Caco-2 (cell line): ENCODE results near the gene CRAT. TPM values are rescaled to one million over a fixed set of nuclear protein-coding genes. Genes with fewer than 3 reads are reported as not detected.

Source experiments
- BruUV-seq: library from RNA; stranded (reverse); fragments of 400-500 nt; replicated peaks from 2 replicates; lab custom pipeline; 2021; lab: Mats Ljungman, UMichigan
- CTCF ChIA-PET: fragments of 300-600 bp; sonication (Branson Sonifier 250); formaldehyde crosslinking; loops from one replicate; lab custom pipeline; 2022; ENCODE audit warnings: antibody characterized with exemption; lab: Charles Lee
- POLR2A ChIA-PET: fragments of 300-600 bp; sonication (Branson Sonifier 250); formaldehyde crosslinking; loops from one replicate; lab custom pipeline; 2022; ENCODE audit warnings: antibody characterized with exemption; lab: Charles Lee
- DNase-seq, 2 experiments: peaks; one replicate each; pipeline versions ENCODE4 v3.0.0 to v3.0.0-alpha.2; 2020 to 2022
- H3K27me3 ChIP-seq: replicated peaks from 2 replicates; pipeline ENCODE4 v1.6.0; 2011; ENCODE audit warnings: low read length; ENCODE audit not compliant: control insufficient read depth, insufficient read depth
- H3K36me3 ChIP-seq: 2 replicates; pipeline ENCODE4 v1.5.1; 2011; ENCODE audit warnings: low read length; ENCODE audit not compliant: control insufficient read depth, insufficient read depth
- H3K4me1 ChIP-seq: fragments of 250-450 bp; sonication (Bioruptor Pico); 2 replicates; pipeline ENCODE4 v1.5.1; 2020; ENCODE audit warnings: mild to moderate bottlenecking
- H3K4me3 ChIP-seq: 2 replicates; pipeline ENCODE4 v1.5.1; 2011; ENCODE audit warnings: low read depth, mild to moderate bottlenecking, control low read depth, low read length
- H3K9me3 ChIP-seq: fragments of 250-450 bp; sonication (Bioruptor Pico); 2 replicates; pipeline ENCODE4 v1.5.1; 2020; ENCODE audit warnings: mild to moderate bottlenecking, moderate library complexity
- H3K27ac Mint-ChIP-seq: one replicate; pipeline ENCODE4 v1.8.0; 2022; ENCODE audit warnings: mixed read lengths; ENCODE audit not compliant: unreplicated experiment
- H3K27me3 Mint-ChIP-seq: one replicate; pipeline ENCODE4 v1.8.0; 2022; ENCODE audit warnings: mixed read lengths; ENCODE audit not compliant: insufficient read depth, unreplicated experiment
- H3K36me3 Mint-ChIP-seq: one replicate; pipeline ENCODE4 v1.8.0; 2022; ENCODE audit warnings: mild to moderate bottlenecking, mixed read lengths; ENCODE audit not compliant: insufficient read depth, unreplicated experiment
- H3K4me1 Mint-ChIP-seq: one replicate; pipeline ENCODE4 v1.8.0; 2022; ENCODE audit warnings: low read depth, mixed read lengths; ENCODE audit not compliant: unreplicated experiment
- H3K4me3 Mint-ChIP-seq: one replicate; pipeline ENCODE4 v1.8.0; 2022; ENCODE audit warnings: mild to moderate bottlenecking, moderate library complexity, mixed read lengths; ENCODE audit not compliant: unreplicated experiment
- H3K9me3 Mint-ChIP-seq: one replicate; pipeline ENCODE4 v1.8.0; 2022; ENCODE audit warnings: mixed read lengths; ENCODE audit not compliant: unreplicated experiment
- intact Hi-C: fragments of 100-400 bp; cut with micrococcal nuclease; formaldehyde crosslinking; loops from one replicate; pipeline ENCODE4 v1.10.0; 2022; ENCODE audit not compliant: unreplicated experiment
- total RNA-seq: library from RNA; stranded (reverse); gene quantifications from 2 replicates; pipeline ENCODE4 v1.2.3, GENCODE V29; 2022
- TF ChIP-seq, protein P1 (sequence below), 2 experiments: fragments of 200-600 bp in 1 of 2; IDR thresholded peaks; 1 replicate in 1 of 2; 2 replicates in 1 of 2; pipeline versions ENCODE4 v1.5.1 to v1.8.0; 2011 to 2022; ENCODE audit warnings: antibody characterized with exemption in 1 of 2, control low read depth in 1 of 2, inconsistent platforms in 1 of 2, low read depth in 1 of 2, low read length in 1 of 2, mild to moderate bottlenecking in 1 of 2, moderate library complexity in 1 of 2; ENCODE audit not compliant: insufficient read depth in 1 of 2, severe bottlenecking in 1 of 2, unreplicated experiment in 1 of 2

Gene CRAT
- total RNA-seq, 1 experiment from 2014 or later = 20.7 TPM

DNA sequence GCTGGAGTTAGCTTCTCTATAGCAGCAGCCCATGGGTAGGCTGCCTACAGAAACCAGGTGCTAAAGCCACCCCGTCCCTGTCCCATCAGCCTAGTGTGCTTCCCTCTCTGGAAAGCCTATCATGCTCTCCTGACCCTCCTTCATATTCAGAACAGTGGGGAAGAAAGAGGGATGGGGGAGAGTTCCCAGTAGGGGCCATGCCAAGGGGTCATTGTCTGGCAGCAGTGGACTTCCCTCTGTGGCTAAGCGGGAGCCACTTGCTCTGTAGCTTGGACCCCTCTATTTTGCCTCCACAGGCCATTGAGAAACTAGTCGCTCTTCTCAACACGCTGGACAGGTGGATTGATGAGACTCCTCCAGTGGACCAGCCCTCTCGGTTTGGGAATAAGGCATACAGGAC is 18.1 kb upstream of the CRAT start:
- Histone ChIP-seq H3K9me3 (no peaks in the 10 kb centered on the region), H3K4me1 (no peaks in the 10 kb centered on the region), H3K27me3 (no peaks in the 10 kb centered on the region), H3K36me3 (peaks cover 3% of the 10 kb centered on the region), H3K4me3 (no peak overlapping the region)
- H3K4me1 Mint-ChIP-seq = no peaks in the 10 kb centered on the region
- no peak overlapping the region for H3K4me3 Mint-ChIP-seq
- no peak overlapping the region for H3K27ac Mint-ChIP-seq
- POLR2A ChIA-PET = interaction anchor here (0.7 kb wide), 1 partner anchor 21 kb away, joined by 6 read pairs; no protein-coding TSS in a partner anchor
- TF ChIP-seq, protein P1, sequence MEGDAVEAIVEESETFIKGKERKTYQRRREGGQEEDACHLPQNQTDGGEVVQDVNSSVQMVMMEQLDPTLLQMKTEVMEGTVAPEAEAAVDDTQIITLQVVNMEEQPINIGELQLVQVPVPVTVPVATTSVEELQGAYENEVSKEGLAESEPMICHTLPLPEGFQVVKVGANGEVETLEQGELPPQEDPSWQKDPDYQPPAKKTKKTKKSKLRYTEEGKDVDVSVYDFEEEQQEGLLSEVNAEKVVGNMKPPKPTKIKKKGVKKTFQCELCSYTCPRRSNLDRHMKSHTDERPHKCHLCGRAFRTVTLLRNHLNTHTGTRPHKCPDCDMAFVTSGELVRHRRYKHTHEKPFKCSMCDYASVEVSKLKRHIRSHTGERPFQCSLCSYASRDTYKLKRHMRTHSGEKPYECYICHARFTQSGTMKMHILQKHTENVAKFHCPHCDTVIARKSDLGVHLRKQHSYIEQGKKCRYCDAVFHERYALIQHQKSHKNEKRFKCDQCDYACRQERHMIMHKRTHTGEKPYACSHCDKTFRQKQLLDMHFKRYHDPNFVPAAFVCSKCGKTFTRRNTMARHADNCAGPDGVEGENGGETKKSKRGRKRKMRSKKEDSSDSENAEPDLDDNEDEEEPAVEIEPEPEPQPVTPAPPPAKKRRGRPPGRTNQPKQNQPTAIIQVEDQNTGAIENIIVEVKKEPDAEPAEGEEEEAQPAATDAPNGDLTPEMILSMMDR (IDR thresholded peaks at IDR 0.05; ENCODE audit: insufficient read depth in 1 of 2, low read depth in 1 of 2, low read length in 1 of 2, severe bottlenecking in 1 of 2, unreplicated experiment in 1 of 2) = no peak
- BruUV-seq = no TSS peak
- H3K36me3 Mint-ChIP-seq = peaks cover 44% of the 10 kb centered on the region
- CTCF ChIA-PET = no interaction called here
- DNase-seq = no peak
- no peaks in the 10 kb centered on the region for H3K27me3 Mint-ChIP-seq
- intact Hi-C loops = no loop called here
- H3K9me3 Mint-ChIP-seq = no peaks in the 10 kb centered on the region

DNA sequence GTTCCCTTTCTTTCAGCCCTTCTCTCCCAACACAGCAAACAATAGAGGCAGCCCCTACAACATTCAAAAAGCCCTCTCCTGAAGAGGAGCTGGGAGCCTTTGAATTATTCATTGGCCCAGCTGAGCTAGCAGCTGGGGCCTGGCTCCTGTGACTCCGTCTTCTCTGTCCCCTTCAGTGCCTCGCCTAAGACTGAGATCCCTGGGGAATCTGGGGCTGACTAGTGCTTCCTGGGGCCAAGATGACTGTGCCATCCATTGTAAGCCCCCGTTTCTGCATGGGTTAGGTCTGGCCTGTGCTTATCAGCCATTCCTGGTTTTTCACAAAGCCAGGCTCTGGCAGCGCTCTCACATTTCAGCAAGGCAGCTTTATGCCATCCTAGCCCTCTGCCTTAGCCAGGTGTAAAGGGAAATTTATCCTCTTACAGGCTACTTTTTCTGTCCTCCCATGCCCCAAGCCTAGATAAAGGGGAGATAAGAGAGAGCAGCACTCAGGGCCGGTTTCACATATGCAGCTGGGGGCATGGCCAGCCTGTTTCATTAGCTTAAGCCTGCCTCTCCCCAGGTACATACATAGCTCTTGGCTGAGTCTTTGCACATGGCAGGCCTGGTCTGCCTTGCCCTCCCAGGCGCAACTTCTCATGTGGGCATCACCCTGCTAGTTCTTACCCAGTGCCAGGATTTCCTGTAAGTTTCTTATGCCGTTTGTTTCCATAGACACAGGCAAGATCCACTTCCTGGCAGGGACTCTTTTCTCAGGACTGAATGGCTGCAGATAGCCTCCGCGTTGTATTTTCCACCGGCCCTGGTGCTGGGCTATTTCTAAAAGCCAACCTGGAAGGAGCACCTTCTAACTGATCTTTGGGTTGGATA is 16.4 kb upstream of the CRAT start:
- Histone ChIP-seq H3K4me1 (no peaks in the 10 kb centered on the region), H3K4me3 (no peak overlapping the region), H3K9me3 (no peaks in the 10 kb centered on the region), H3K27me3 (no peaks in the 10 kb centered on the region), H3K36me3 (peaks cover 1% of the 10 kb centered on the region)
- POLR2A ChIA-PET = no interaction called here
- H3K4me3 Mint-ChIP-seq = no peak overlapping the region
- no TSS peak for BruUV-seq
- no peak for DNase-seq
- no peaks in the 10 kb centered on the region for H3K27me3 Mint-ChIP-seq
- intact Hi-C loops = no loop called here
- CTCF ChIA-PET = no interaction called here
- no peak overlapping the region for H3K27ac Mint-ChIP-seq
- peaks cover 55% of the 10 kb centered on the region for H3K36me3 Mint-ChIP-seq
- H3K9me3 Mint-ChIP-seq = no peaks in the 10 kb centered on the region
- TF ChIP-seq, protein P1 (IDR thresholded peaks at IDR 0.05; ENCODE audit: insufficient read depth in 1 of 2, low read depth in 1 of 2, low read length in 1 of 2, severe bottlenecking in 1 of 2, unreplicated experiment in 1 of 2) = no peak
- no peaks in the 10 kb centered on the region for H3K4me1 Mint-ChIP-seq

DNA sequence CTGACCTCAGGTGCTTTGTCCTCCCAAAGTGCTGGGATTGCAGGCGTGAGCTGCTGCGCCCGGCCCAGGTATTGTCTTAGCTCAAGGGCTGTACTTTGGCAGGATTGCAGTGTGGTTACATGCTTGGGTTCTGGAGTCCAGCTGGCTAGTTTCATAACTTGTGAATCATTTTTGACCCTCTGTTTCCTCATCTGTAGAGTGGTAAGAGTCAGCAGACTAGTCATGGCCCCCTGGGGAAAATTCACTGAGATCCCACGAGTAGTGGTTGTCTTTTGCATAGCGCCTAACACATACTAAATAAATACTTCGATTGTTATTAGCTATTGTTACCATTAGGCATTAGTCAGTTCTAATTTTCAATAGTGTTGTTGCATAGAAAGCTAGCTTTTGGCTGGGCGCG is 14.9 kb upstream of the CRAT start:
- ChIA-PET POLR2A (no interaction called here), CTCF (no interaction called here)
- no peak overlapping the region for H3K4me3 Mint-ChIP-seq
- TF ChIP-seq, protein P1 (IDR thresholded peaks at IDR 0.05; ENCODE audit: insufficient read depth in 1 of 2, low read depth in 1 of 2, low read length in 1 of 2, severe bottlenecking in 1 of 2, unreplicated experiment in 1 of 2) = no peak
- H3K27ac Mint-ChIP-seq = no peak overlapping the region
- BruUV-seq = no TSS peak
- H3K36me3 Mint-ChIP-seq = peaks cover 58% of the 10 kb centered on the region
- intact Hi-C loops = no loop called here
- H3K27me3 Mint-ChIP-seq = no peaks in the 10 kb centered on the region
- no peaks in the 10 kb centered on the region for H3K9me3 ChIP-seq
- H3K36me3 ChIP-seq = peaks cover 1% of the 10 kb centered on the region
- DNase-seq = no peak
- H3K27me3 ChIP-seq = no peaks in the 10 kb centered on the region
- H3K9me3 Mint-ChIP-seq = no peaks in the 10 kb centered on the region
- no peak overlapping the region for H3K4me3 ChIP-seq
- no peaks in the 10 kb centered on the region for H3K4me1 Mint-ChIP-seq
- no peaks in the 10 kb centered on the region for H3K4me1 ChIP-seq
